NCI-H1417 (cell line): ENCODE measurements around the gene TOR1A.
"Not testable (repeated sequence)": the region's sequence is repeated elsewhere in the genome, so short reads cannot be mapped to it uniquely, and the experiment has no call there.

Experiments
- DNase-seq, 3 experiments: peaks; one replicate each; lab custom pipeline; 2025; lab: John Stamatoyannopoulos, UW

Gene TOR1A

GRCh38 chr9:129822898-129823541 lies 916 bp downstream of the TOR1A start:
- DNase-seq: peak in 2 of 3 experiments; percentile 25 to 32

GRCh38 chr9:129816501-129817435 lies 7.2 kb downstream of the TOR1A start:
- no peak for DNase-seq

- DNase-seq: no peak
Observed at GRCh38 chr9:129815278-129815677, 8.7 kb downstream of the TOR1A start.

- no peak for DNase-seq
Observed at GRCh38 chr9:129814432-129815223, 9.3 kb downstream of the TOR1A start.

GRCh38 chr9:129813661-129814060 lies 10.3 kb downstream of the TOR1A start:
- no peak for DNase-seq

GRCh38 chr9:129812385-129812784 lies 11.6 kb downstream of the TOR1A start:
- no peak for DNase-seq

- DNase-seq: no peak
Observed at GRCh38 chr9:129811967-129812363, 12.0 kb downstream of the TOR1A start.

GRCh38 chr9:129810788-129811187 lies 13.1 kb downstream of the TOR1A start:
- no peak for DNase-seq

- no peak for DNase-seq
Observed at GRCh38 chr9:129810116-129810515, 13.8 kb downstream of the TOR1A start.

- DNase-seq: no peak
Observed at GRCh38 chr9:129809346-129809745, 14.6 kb downstream of the TOR1A start.

GRCh38 chr9:129806061-129806460 lies 17.9 kb downstream of the TOR1A start:
- DNase-seq: no peak

GRCh38 chr9:129803676-129804060 lies 20.3 kb downstream of the TOR1A start:
- DNase-seq: peak in 1 of 3 experiments; percentile 69

- DNase-seq: peak; percentile 89 to 97 (median 96)
Observed at GRCh38 chr9:129802833-129803675, 20.9 kb downstream of the TOR1A start, which contains the start of gene TOR1B. Gene TOR1B (plus strand): TSS chr9:129803184. CDS start chr9:129803213, 29 bp downstream.

- DNase-seq: no peak
Observed at GRCh38 chr9:129801504-129801903, 22.4 kb downstream of the TOR1A start.

- DNase-seq: no peak
Observed at GRCh38 chr9:129798973-129799372, 25.0 kb downstream of the TOR1A start.

- DNase-seq: not testable (repeated sequence)
Observed at GRCh38 chr9:129796029-129796428, 27.9 kb downstream of the TOR1A start.

- no peak for DNase-seq
Observed at GRCh38 chr9:129794549-129794948, 29.4 kb downstream of the TOR1A start.

- no peak for DNase-seq
Observed at GRCh38 chr9:129786481-129786880, 37.5 kb downstream of the TOR1A start.

- DNase-seq: no peak
Observed at GRCh38 chr9:129785866-129786265, 38.1 kb downstream of the TOR1A start.

GRCh38 chr9:129784970-129785369 lies 39.0 kb downstream of the TOR1A start:
- DNase-seq: not testable (repeated sequence)
